K562 (cell line): Measurements from ENCODE around the gene FTSJ3. TPM values are rescaled to one million over a fixed set of nuclear protein-coding genes. Genes with fewer than 3 reads are reported as not detected.

ENCODE experiments used
- ARID3B ChIP-seq: fragments of 250-450 bp; sonication (Bioruptor Pico); IDR thresholded peaks from 2 replicates; pipeline ENCODE4 v1.4.0; 2020; ENCODE audit warnings: borderline replicate concordance
- CHAMP1 ChIP-seq: fragments of 450-650 bp; IDR thresholded peaks from 2 replicates; pipeline ENCODE4 v1.6.1; 2016; ENCODE audit warnings: mild to moderate bottlenecking
- HINFP ChIP-seq: fragments of 450-650 bp; conservative IDR thresholded peaks from 2 replicates; pipeline ENCODE4 v1.6.1; 2016; ENCODE audit warnings: missing genetic modification characterization, low read depth, mild to moderate bottlenecking, control low read depth, missing compliant biosample characterization
- SAP30 ChIP-seq: fragments of 200-600 bp; sonication (generic); IDR thresholded peaks from 2 replicates; pipeline ENCODE4 v1.6.1; 2012; ENCODE audit warnings: borderline replicate concordance, low read depth, mild to moderate bottlenecking, moderate library complexity, low read length, control low read depth, inconsistent platforms; ENCODE audit not compliant: insufficient read depth, poor library complexity, severe bottlenecking
- SUPT5H ChIP-seq: fragments of 450-650 bp; IDR thresholded peaks from 2 replicates; pipeline ENCODE4 v1.6.1; 2016
- XRCC5 ChIP-seq: fragments of 200-400 bp; formaldehyde crosslinking; IDR thresholded peaks from 2 replicates; pipeline ENCODE4 v1.6.1; 2017; ENCODE audit warnings: low read depth, mild to moderate bottlenecking, low read length
- ZBTB40 ChIP-seq, 2 experiments: fragments of 450-650 bp in 1 of 2; sonication (generic) in 1 of 2; formaldehyde crosslinking in 1 of 2; IDR thresholded peaks; 2 replicates each; pipeline versions ENCODE4 v1.7.1 to v1.9.0; 2016 to 2022; ENCODE audit warnings: inconsistent platforms in 1 of 2, mild to moderate bottlenecking in 1 of 2, missing genetic modification reagents in 1 of 2
- ZNF174 ChIP-seq: fragments of 250-450 bp; sonication (Bioruptor Pico); IDR thresholded peaks from 2 replicates; pipeline ENCODE4 v1.4.0; 2020; ENCODE audit warnings: mild to moderate bottlenecking
- polyA plus RNA-seq, 8 experiments: library from polyadenylated mRNA; depleted of rRNA in 4 of 8; stranded (reverse) in 5 of 8; unstranded in 3 of 8; fragments of >200 nt; fragmentation: Nextera tagmentation in 2 of 8; fragmentation: Illumina TruSeq in 1 of 8; extraction: Ambion mirVana in 2 of 8; extraction: Trizol in 1 of 8; gene quantifications; 2 replicates each; pipeline versions ENCODE4 v1.2.1 to v1.2.3, GENCODE V29; 2011 to 2014; ENCODE audit warnings: inconsistent platforms in 1 of 8, missing spikeins in 1 of 8
- total RNA-seq, 7 experiments: library from RNA; depleted of rRNA in 6 of 7; stranded (reverse); fragments of >200 nt in 6 of 7; fragmentation: Illumina TruSeq in 2 of 7; extraction: Trizol in 2 of 7; gene quantifications; 2 replicates each; pipeline versions ENCODE4 v1.2.1 to v1.2.3, GENCODE V29; 2011 to 2021; ENCODE audit warnings: low replicate concordance in 1 of 7

The FTSJ3 gene
- total and polyA plus RNA-seq, 9 of the 15 experiments (the other 6 are each of a cell fraction or from before 2014, with no cell fraction given), result 18.0 to 65.6 (median 52.4) TPM

- TF ChIP-seq ZBTB40 (IDR thresholded peaks at IDR 0.05), result peak; percentile 94
- TF ChIP-seq ZBTB40 (CRISPR knock-in tag; IDR thresholded peaks at IDR 0.05), result no peak
- peak; percentile 58; the same call in 1 of the 2 replicates for TF ChIP-seq ZNF174 (CRISPR knock-in tag)
- TF ChIP-seq XRCC5, result peak; percentile 100
- TF ChIP-seq CHAMP1, result no peak
- TF ChIP-seq ARID3B, result peak; percentile 94; the same call in 1 of the 2 replicates
- no peak for TF ChIP-seq SAP30
- peak; percentile 88 for TF ChIP-seq SUPT5H
- TF ChIP-seq HINFP, result no peak
Observed at GRCh38 chr17:63842540-63843386, 15.3 kb upstream of the FTSJ3 start, which contains the start of gene SMARCD2 (continued).
